Breast epithelium (tissue), 3 donors: ENCODE measurements around the gene APPL1.
A peak's percentile ranks its signal among the peaks of the same experiment; 100 is the strongest.

Experiments
- CTCF ChIP-seq, 3 donors: fragments of 450-650 bp; IDR thresholded peaks; one replicate each; pipeline ENCODE4 v1.5.1; 2016 to 2017; ENCODE audit warnings: antibody characterized with exemption in 3 of 3, mild to moderate bottlenecking in 3 of 3, moderate library complexity in 3 of 3
- POLR2A ChIP-seq: fragments of 450-650 bp; IDR thresholded peaks from one replicate; pipeline ENCODE4 v1.6.1; 2016; ENCODE audit warnings: antibody characterized with exemption, mild to moderate bottlenecking, moderate library complexity
- POLR2AphosphoS5 ChIP-seq, 3 donors: sonication (generic); formaldehyde crosslinking; IDR thresholded peaks; one replicate each; pipeline ENCODE4 v1.6.1; 2017; ENCODE audit warnings: antibody characterized with exemption in 3 of 3

- TF ChIP-seq POLR2A, result no peak
- TF ChIP-seq CTCF (IDR thresholded peaks at IDR 0.05), result peak in 1 of 3 donors; percentile 12
- no peak for TF ChIP-seq POLR2AphosphoS5 (IDR thresholded peaks at IDR 0.05)
These were observed 47.7 kb upstream of the APPL1 start for GRCh38 chr3:57179580-57180410.
